HepG2 (cell line): ENCODE data around the gene DPM2.

Experiments
- ATRX ChIP-seq: sonication (generic); formaldehyde crosslinking; IDR thresholded peaks from 2 replicates; pipeline ENCODE4 v1.4.0; 2020; ENCODE audit warnings: missing genetic modification reagents, borderline replicate concordance
- DNMT1 ChIP-seq: sonication (generic); formaldehyde crosslinking; IDR thresholded peaks from 2 replicates; pipeline ENCODE4 v1.5.1; 2020; ENCODE audit warnings: mild to moderate bottlenecking, missing genetic modification reagents
- EHMT2 ChIP-seq: fragments of 200-600 bp; sonication (generic); IDR thresholded peaks from 2 replicates; pipeline ENCODE4 v1.7.0; 2017; ENCODE audit warnings: antibody characterized with exemption, low read depth, low read length, borderline replicate concordance
- HMG20A ChIP-seq: IDR thresholded peaks from 2 replicates; pipeline ENCODE4 v1.6.1; 2016; ENCODE audit warnings: borderline replicate concordance
- JUND ChIP-seq: sonication (generic); formaldehyde crosslinking; IDR thresholded peaks from 2 replicates; pipeline ENCODE4 v1.8.0; 2022; ENCODE audit warnings: mild to moderate bottlenecking, missing genetic modification reagents
- NFE2 ChIP-seq: sonication (generic); formaldehyde crosslinking; IDR thresholded peaks from 2 replicates; pipeline ENCODE4 v1.4.0; 2020; ENCODE audit warnings: missing genetic modification reagents
- POLR2AphosphoS5 ChIP-seq: IDR thresholded peaks from 2 replicates; pipeline ENCODE4 v1.6.1; 2012; ENCODE audit warnings: low read depth, low read length
- SP2 ChIP-seq: sonication (generic); formaldehyde crosslinking; IDR thresholded peaks from 2 replicates; pipeline ENCODE4 v1.5.1; 2020; ENCODE audit warnings: mild to moderate bottlenecking, missing genetic modification reagents
- TCF7L2 ChIP-seq: IDR thresholded peaks from 2 replicates; pipeline ENCODE4 v1.6.1; 2011; ENCODE audit warnings: mild to moderate bottlenecking, low read depth, low read length, moderate library complexity
- TRIM24 ChIP-seq: sonication (generic); formaldehyde crosslinking; IDR thresholded peaks from 2 replicates; pipeline ENCODE4 v1.8.0; 2022; ENCODE audit warnings: mild to moderate bottlenecking, missing genetic modification reagents
- ZFY ChIP-seq: sonication (generic); formaldehyde crosslinking; IDR thresholded peaks from 2 replicates; pipeline ENCODE4 v1.4.0; 2020; ENCODE audit warnings: missing genetic modification reagents
- ZNF138 ChIP-seq: sonication (generic); formaldehyde crosslinking; IDR thresholded peaks from 2 replicates; pipeline ENCODE4 v1.5.0; 2020; ENCODE audit warnings: mild to moderate bottlenecking, low read depth, missing genetic modification reagents
- ZNF773 ChIP-seq: sonication (generic); formaldehyde crosslinking; IDR thresholded peaks from 2 replicates; pipeline ENCODE4 v1.4.0; 2020; ENCODE audit warnings: missing genetic modification reagents, borderline replicate concordance
- TF ChIP-seq, protein P1 (sequence below): sonication (generic); formaldehyde crosslinking; IDR thresholded peaks from 2 replicates; pipeline ENCODE4 v1.4.0; 2020; ENCODE audit warnings: missing genetic modification reagents

DNA sequence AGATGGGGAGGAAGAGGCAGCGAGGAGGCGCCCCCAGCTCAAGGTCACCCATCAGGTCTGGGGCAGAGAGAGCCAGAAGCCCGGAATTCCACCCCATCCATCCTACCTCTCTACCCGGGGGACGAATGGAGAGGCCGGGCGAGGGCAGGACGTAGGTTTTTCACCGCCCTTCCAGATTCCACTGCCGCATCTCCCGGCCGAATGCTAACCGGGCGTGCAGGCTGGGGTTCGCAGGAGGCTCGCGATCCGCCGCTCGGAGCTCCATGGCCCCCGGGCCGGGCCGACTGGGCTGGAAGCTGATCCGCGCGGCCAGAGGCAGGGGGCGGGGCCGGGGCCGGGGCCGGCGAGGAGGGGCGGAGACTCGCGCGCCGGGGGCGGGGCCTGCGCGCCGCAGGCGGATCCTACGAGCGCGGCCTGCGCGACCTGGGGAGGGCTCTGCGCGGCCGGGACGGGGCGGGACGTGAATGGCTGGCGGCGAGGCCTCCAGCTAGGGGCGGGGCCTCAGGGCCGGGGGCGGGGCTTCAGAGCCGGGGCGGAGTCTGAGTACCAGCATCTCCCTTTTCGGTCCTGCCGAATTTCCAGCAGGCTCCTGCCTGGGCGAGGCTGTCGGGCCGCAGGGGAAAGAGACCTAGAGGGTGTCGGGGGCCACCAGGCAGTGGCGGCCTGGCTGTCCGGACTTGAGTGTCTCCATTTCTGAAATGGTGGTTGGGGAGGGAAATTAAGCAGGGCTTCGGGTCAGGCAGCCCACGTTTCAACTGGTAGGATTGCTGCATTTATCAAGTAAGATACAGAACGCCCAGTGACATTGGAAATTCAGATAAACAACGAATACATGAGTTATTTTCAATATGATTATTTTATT lies 20.7 kb downstream of the DPM2 start, which contains the start of gene ST6GALNAC4:
- TF ChIP-seq ATRX (no peak), DNMT1 (CRISPR knock-in tag) (no peak), TRIM24 (CRISPR knock-in tag) (no peak), JUND (CRISPR knock-in tag) (no peak), ZNF773 (no peak), ZFY (CRISPR knock-in tag) (peak; percentile 59), EHMT2 (no peak), ZNF138 (CRISPR knock-in tag) (no peak), SP2 (CRISPR knock-in tag) (no peak), POLR2AphosphoS5 (0 out of 2 replicates have a peak, but pooled peaks have one; percentile 36), NFE2 (no peak; the same call in 1 of the 2 replicates), HMG20A (CRISPR knock-in tag) (no peak), TCF7L2 (no peak)
- TF ChIP-seq, protein P1, sequence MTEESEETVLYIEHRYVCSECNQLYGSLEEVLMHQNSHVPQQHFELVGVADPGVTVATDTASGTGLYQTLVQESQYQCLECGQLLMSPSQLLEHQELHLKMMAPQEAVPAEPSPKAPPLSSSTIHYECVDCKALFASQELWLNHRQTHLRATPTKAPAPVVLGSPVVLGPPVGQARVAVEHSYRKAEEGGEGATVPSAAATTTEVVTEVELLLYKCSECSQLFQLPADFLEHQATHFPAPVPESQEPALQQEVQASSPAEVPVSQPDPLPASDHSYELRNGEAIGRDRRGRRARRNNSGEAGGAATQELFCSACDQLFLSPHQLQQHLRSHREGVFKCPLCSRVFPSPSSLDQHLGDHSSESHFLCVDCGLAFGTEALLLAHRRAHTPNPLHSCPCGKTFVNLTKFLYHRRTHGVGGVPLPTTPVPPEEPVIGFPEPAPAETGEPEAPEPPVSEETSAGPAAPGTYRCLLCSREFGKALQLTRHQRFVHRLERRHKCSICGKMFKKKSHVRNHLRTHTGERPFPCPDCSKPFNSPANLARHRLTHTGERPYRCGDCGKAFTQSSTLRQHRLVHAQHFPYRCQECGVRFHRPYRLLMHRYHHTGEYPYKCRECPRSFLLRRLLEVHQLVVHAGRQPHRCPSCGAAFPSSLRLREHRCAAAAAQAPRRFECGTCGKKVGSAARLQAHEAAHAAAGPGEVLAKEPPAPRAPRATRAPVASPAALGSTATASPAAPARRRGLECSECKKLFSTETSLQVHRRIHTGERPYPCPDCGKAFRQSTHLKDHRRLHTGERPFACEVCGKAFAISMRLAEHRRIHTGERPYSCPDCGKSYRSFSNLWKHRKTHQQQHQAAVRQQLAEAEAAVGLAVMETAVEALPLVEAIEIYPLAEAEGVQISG (CRISPR knock-in tag), result no peak
